ENCODE data around the gene RNF151.

The RNF151 gene

DNA sequence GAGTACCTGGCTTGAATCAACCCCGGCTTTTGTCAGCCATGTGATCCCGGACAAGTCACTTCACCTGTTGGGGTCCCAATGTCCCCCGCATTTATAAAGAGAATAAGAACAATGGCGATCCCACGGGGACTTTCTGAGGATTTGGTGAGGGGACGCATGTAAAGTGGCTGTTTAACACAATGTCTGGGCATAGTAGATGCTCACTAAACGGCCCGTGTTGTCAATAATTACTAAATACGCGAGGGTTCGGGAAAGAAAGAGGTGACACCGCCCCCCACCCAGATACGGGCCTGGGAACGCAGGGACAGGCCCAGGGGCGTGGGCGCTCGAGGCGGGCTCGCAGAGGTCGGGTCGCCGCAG lies 24.9 kb downstream of the RNF151 start:
- DNase-seq (ENCODE audit: low read depth, low spot score) = no peak
- TF ChIP-seq, protein P1, sequence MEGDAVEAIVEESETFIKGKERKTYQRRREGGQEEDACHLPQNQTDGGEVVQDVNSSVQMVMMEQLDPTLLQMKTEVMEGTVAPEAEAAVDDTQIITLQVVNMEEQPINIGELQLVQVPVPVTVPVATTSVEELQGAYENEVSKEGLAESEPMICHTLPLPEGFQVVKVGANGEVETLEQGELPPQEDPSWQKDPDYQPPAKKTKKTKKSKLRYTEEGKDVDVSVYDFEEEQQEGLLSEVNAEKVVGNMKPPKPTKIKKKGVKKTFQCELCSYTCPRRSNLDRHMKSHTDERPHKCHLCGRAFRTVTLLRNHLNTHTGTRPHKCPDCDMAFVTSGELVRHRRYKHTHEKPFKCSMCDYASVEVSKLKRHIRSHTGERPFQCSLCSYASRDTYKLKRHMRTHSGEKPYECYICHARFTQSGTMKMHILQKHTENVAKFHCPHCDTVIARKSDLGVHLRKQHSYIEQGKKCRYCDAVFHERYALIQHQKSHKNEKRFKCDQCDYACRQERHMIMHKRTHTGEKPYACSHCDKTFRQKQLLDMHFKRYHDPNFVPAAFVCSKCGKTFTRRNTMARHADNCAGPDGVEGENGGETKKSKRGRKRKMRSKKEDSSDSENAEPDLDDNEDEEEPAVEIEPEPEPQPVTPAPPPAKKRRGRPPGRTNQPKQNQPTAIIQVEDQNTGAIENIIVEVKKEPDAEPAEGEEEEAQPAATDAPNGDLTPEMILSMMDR (IDR thresholded peaks at IDR 0.05; ENCODE audit: low read depth, low read length) = no peak
- no peak overlapping the region for H3K4me3 ChIP-seq (ENCODE audit: low read depth, low read length)
- in situ Hi-C loops (cut with HindIII; ENCODE audit: low sequenced_read_pairs) = no loop called here

DNA sequence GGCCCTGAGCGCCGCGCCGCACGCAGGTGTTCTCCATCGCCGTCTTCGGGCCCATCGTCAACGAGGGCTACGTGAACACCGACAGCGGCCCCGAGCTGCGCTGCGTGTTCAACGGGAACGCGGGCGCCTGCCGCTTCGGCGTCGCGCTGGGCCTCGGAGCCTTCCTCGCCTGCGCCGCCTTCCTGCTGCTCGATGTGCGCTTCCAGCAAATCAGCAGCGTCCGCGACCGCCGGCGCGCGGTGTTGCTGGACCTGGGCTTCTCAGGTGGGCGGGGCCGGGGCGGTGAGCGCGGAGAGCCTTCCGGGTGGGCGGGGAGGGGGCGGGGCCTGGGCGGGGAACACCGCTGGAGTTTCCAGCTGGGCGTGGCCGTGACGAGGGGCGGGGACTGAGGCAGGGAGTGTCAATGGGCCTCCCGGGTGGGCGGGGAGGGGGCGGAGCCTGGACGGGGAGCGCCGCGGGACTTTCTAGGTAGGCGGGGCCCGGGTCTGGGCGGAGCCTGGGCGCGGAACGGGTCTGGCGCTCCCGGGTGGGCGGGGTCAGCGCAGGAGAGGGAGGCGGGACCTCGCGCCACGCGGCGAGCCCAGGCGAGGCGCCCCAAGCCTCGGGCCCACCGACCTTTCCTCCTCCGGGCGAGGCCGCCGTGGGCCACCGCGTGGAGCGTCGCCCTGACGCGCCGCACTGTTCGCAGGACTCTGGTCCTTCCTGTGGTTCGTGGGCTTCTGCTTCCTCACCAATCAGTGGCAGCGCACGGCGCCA lies 25.5 kb downstream of the RNF151 start:
- TF ChIP-seq, protein P1 (IDR thresholded peaks at IDR 0.05; ENCODE audit: low read depth, low read length) = no peak
- peak; percentile 91 for DNase-seq (ENCODE audit: low read depth, low spot score)
- in situ Hi-C loops (cut with HindIII; ENCODE audit: low sequenced_read_pairs) = no loop called here
- H3K4me3 ChIP-seq (ENCODE audit: low read depth, low read length) = no peak overlapping the region

GRCh38 chr16:1992704-1993317 lies 26.2 kb downstream of the RNF151 start:
- in situ Hi-C loops (cut with HindIII; ENCODE audit: low sequenced_read_pairs) = no loop called here
- H3K4me3 ChIP-seq (ENCODE audit: low read depth, low read length) = no peak overlapping the region
- DNase-seq (ENCODE audit: low read depth, low spot score) = no peak
- TF ChIP-seq, protein P1 (IDR thresholded peaks at IDR 0.05; ENCODE audit: low read depth, low read length) = no peak

DNA sequence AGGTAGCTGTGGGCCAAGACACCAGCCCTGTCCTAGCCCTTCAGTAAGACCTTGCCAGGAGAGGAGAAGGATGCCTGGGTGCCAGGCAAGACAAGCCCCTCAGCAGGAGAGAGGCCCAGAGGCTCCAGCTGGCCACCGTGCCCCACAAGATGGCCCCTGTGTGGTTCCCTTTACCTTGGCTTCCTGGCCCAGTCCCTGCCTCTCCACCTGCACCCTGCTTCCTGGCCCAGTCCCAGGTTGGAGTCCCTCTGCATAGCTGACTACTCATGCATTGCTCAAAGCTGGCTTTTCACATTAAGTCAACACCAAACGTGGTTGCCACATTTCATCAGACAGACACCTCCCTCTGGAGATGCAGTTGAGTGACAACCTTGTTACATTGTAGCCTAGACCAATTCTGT lies 27.1 kb downstream of the RNF151 start:
- TF ChIP-seq, protein P1 (IDR thresholded peaks at IDR 0.05; ENCODE audit: low read depth, low read length) = no peak
- no peak overlapping the region for H3K4me3 ChIP-seq (ENCODE audit: low read depth, low read length)
- in situ Hi-C loops (cut with HindIII; ENCODE audit: low sequenced_read_pairs) = no loop called here
- no peak for DNase-seq (ENCODE audit: low read depth, low spot score)

GRCh38 chr16:1997494-1998359 lies 31.1 kb downstream of the RNF151 start:
- in situ Hi-C loops (cut with HindIII; ENCODE audit: low sequenced_read_pairs) = no loop called here
- no peak for DNase-seq (ENCODE audit: low read depth, low spot score)
- no peak overlapping the region for H3K4me3 ChIP-seq (ENCODE audit: low read depth, low read length)
- TF ChIP-seq, protein P1 (IDR thresholded peaks at IDR 0.05; ENCODE audit: low read depth, low read length) = no peak

GRCh38 chr16:1998360-1998835 lies 31.7 kb downstream of the RNF151 start:
- in situ Hi-C loops (cut with HindIII; ENCODE audit: low sequenced_read_pairs) = no loop called here
- TF ChIP-seq, protein P1 (IDR thresholded peaks at IDR 0.05; ENCODE audit: low read depth, low read length) = no peak
- no peak for DNase-seq (ENCODE audit: low read depth, low spot score)
- no peak overlapping the region for H3K4me3 ChIP-seq (ENCODE audit: low read depth, low read length)

All from astrocyte of the spinal cord (primary cell).